ENCODE data around the gene ATIC. TPM values are rescaled to one million over a fixed set of nuclear protein-coding genes. Genes with fewer than 3 reads are reported as not detected.

The ATIC gene
- polyA plus RNA-seq, 1 donor from 2014 or later: 9.5 TPM

GRCh38 chr2:215262741-215263362, 49.0 kb upstream of the ATIC start:
- H4K20me1 ChIP-seq (ENCODE audit: insufficient read depth): no peaks in the 10 kb centered on the region
- H3K79me2 ChIP-seq (replicated peaks; ENCODE audit: insufficient read depth, low read length): no peaks in the 10 kb centered on the region
- no peak overlapping the region for H3K4me3 ChIP-seq (ENCODE audit: low read length)
- no peak overlapping the region for H3K9ac ChIP-seq (ENCODE audit: low read length)
- no peak for TF ChIP-seq MXI1 (conservative IDR thresholded peaks at IDR 0.05; ENCODE audit: poor library complexity, severe bottlenecking)
- no peak for TF ChIP-seq SMC3 (conservative IDR thresholded peaks at IDR 0.05; ENCODE audit: poor library complexity)
- TF ChIP-seq POLR2AphosphoS5 (IDR thresholded peaks at IDR 0.05): no peak
- TF ChIP-seq EP300 (conservative IDR thresholded peaks at IDR 0.05; ENCODE audit: poor library complexity, severe bottlenecking): no peak
- TF ChIP-seq EZH2 (IDR thresholded peaks at IDR 0.05; ENCODE audit: borderline replicate concordance, insufficient read depth, low read length, poor library complexity, severe bottlenecking): no peak
- no peak for TF ChIP-seq TAF1 (IDR thresholded peaks at IDR 0.05; ENCODE audit: low read depth)
- TF ChIP-seq CTCF (IDR thresholded peaks at IDR 0.05; ENCODE audit: poor library complexity, severe bottlenecking): no peak
- TF ChIP-seq RAD21 (conservative IDR thresholded peaks at IDR 0.05): no peak
- TF ChIP-seq REST (IDR thresholded peaks at IDR 0.05; ENCODE audit: borderline replicate concordance): no peak
- no peaks in the 10 kb centered on the region for H3K9me2 ChIP-seq (ENCODE audit: insufficient read depth, low read length)
- no peaks in the 10 kb centered on the region for H3K9me3 ChIP-seq (ENCODE audit: low read length)
- H3K36me3 ChIP-seq (ENCODE audit: insufficient read depth, low read length): no peaks in the 10 kb centered on the region
- H3K4me2 ChIP-seq (ENCODE audit: low read length): no peak overlapping the region
- H3F3A ChIP-seq (ENCODE audit: insufficient read depth, low read length, poor library complexity, severe bottlenecking): no peaks in the 10 kb centered on the region
- H2AFZ ChIP-seq (ENCODE audit: low read depth, low read length): no peak overlapping the region
- H3K27me3 ChIP-seq (ENCODE audit: insufficient read depth, low read depth, low read length): no peaks in the 10 kb centered on the region
- H3K27ac ChIP-seq (ENCODE audit: low read length): no peak overlapping the region

DNA sequence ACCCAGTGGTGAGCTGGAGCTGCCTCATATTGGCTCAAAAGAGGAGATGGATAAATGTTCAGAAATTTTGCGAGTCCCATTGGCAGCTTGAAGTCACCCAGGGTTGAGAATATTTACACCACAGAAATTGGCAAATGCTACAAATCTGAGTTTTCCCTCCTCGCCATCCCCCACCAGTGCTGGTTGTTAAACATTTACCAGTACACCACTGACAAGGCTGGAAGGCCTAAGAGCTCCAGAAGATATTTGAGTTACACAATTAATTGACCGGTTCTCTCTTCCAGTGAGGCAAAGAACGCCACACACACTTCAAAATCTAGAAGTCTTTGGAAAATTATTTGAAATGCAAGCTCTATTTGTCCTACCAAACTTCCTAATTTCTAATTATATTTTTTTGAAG, 47.5 kb upstream of the ATIC start:
- H2AFZ ChIP-seq (ENCODE audit: low read depth, low read length): no peak overlapping the region
- no peaks in the 10 kb centered on the region for H3K79me2 ChIP-seq (replicated peaks; ENCODE audit: insufficient read depth, low read length)
- TF ChIP-seq POLR2AphosphoS5 (IDR thresholded peaks at IDR 0.05) (no peak), CTCF (IDR thresholded peaks at IDR 0.05; ENCODE audit: poor library complexity, severe bottlenecking) (no peak)
- no peak overlapping the region for H3K4me2 ChIP-seq (ENCODE audit: low read length)
- no peak overlapping the region for H3K4me3 ChIP-seq (ENCODE audit: low read length)
- H3K27me3 ChIP-seq (ENCODE audit: insufficient read depth, low read depth, low read length): no peaks in the 10 kb centered on the region
- H3K9ac ChIP-seq (ENCODE audit: low read length): no peak overlapping the region
- no peaks in the 10 kb centered on the region for H3F3A ChIP-seq (ENCODE audit: insufficient read depth, low read length, poor library complexity, severe bottlenecking)
- H3K36me3 ChIP-seq (ENCODE audit: insufficient read depth, low read length): no peaks in the 10 kb centered on the region
- H4K20me1 ChIP-seq (ENCODE audit: insufficient read depth): no peaks in the 10 kb centered on the region
- no peaks in the 10 kb centered on the region for H3K9me3 ChIP-seq (ENCODE audit: low read length)
- no peaks in the 10 kb centered on the region for H3K9me2 ChIP-seq (ENCODE audit: insufficient read depth, low read length)
- no peak overlapping the region for H3K27ac ChIP-seq (ENCODE audit: low read length)

Measured in neural cell (in vitro differentiated cells).